Globus pallidus (tissue), 1 donor: ENCODE data around the gene RGSL1.

Experiments used
- DNase-seq: peaks from one replicate; pipeline ENCODE4 v3.0.0-alpha.2; 2015; ENCODE audit warnings: low spot score

Gene RGSL1

GRCh38 chr1:182588500-182589396, 138.8 kb downstream of the RGSL1 start, which contains the start of gene RNASEL:
TSS of gene RNASEL (minus strand) at chr1:182589256. CDS start at chr1:182586806, 2,450 bp downstream.
- DNase-seq: peak; percentile 70

- no peak for DNase-seq
Observed at GRCh38 chr1:182589520-182589919, 139.6 kb downstream of the RGSL1 start.

- DNase-seq: no peak
Observed at GRCh38 chr1:182589931-182590330, 140.0 kb downstream of the RGSL1 start.

- peak; percentile 49 for DNase-seq
Observed at GRCh38 chr1:182595641-182596240, 145.8 kb downstream of the RGSL1 start.

GRCh38 chr1:182596934-182597333, 147.0 kb downstream of the RGSL1 start:
- DNase-seq: no peak

- no peak for DNase-seq
Observed at GRCh38 chr1:182598296-182598695, 148.3 kb downstream of the RGSL1 start.

GRCh38 chr1:182599339-182599738, 149.4 kb downstream of the RGSL1 start:
- DNase-seq: no peak

- no peak for DNase-seq
Observed at GRCh38 chr1:182600036-182600713, 150.2 kb downstream of the RGSL1 start.

- no peak for DNase-seq
Observed at GRCh38 chr1:182600745-182601415, 150.9 kb downstream of the RGSL1 start.

GRCh38 chr1:182601416-182601786, 151.5 kb downstream of the RGSL1 start:
- DNase-seq: peak; percentile 79

GRCh38 chr1:182601913-182602312, 152.0 kb downstream of the RGSL1 start:
- no peak for DNase-seq

GRCh38 chr1:182602935-182603645, 153.1 kb downstream of the RGSL1 start:
- DNase-seq: peak; percentile 20

GRCh38 chr1:182603646-182604174, 153.8 kb downstream of the RGSL1 start:
- no peak for DNase-seq

- peak; percentile 88 for DNase-seq
Observed at GRCh38 chr1:182604175-182605164, 154.5 kb downstream of the RGSL1 start, which contains the start of gene RGS16. TSS of gene RGS16 (minus strand) at chr1:182604389. CDS start at chr1:182604259, 130 bp downstream.

- DNase-seq: no peak
Observed at GRCh38 chr1:182607566-182607965, 157.6 kb downstream of the RGSL1 start.

- no peak for DNase-seq
Observed at GRCh38 chr1:182608236-182608635, 158.3 kb downstream of the RGSL1 start.

- DNase-seq: no peak
Observed at GRCh38 chr1:182608845-182609610, 159.1 kb downstream of the RGSL1 start.
